Lung (tissue), 12 donors: ENCODE data around the gene BTG2. TPM values are rescaled to one million over a fixed set of nuclear protein-coding genes. Genes with fewer than 3 reads are reported as not detected.
"Not testable (repeated sequence)": the region's sequence is repeated elsewhere in the genome, so short reads cannot be mapped to it uniquely, and the experiment has no call there.

Experiments used
- ATAC-seq: fragments of 200-7000 bp; cut with Tn5 transposase; one replicate; pipeline ENCODE4 v1.9.1; 2020; ENCODE audit warnings: moderate number of reproducible peaks; ENCODE audit not compliant: insufficient read depth, low FRiP score
- DNase-seq, 3 donors: peaks; one replicate each; pipeline ENCODE4 v3.0.0-alpha.2; 2013 to 2017
- H3K27ac ChIP-seq, 2 donors: one replicate each; pipeline ENCODE4 v1.5.1; 2013; ENCODE audit warnings: mild to moderate bottlenecking in 2 of 2, moderate library complexity in 2 of 2, control low read depth in 1 of 2, inconsistent platforms in 1 of 2, low read depth in 1 of 2, low read length in 1 of 2
- H3K27me3 ChIP-seq, 3 donors: one replicate each; pipeline ENCODE4 v1.5.1; 2013; ENCODE audit warnings: low read length in 2 of 3; ENCODE audit not compliant: control insufficient read depth in 3 of 3, insufficient read depth in 3 of 3
- H3K36me3 ChIP-seq, 4 donors: one replicate each; pipeline ENCODE4 v1.5.1; 2013; ENCODE audit warnings: low read length in 4 of 4, mild to moderate bottlenecking in 1 of 4, moderate library complexity in 1 of 4; ENCODE audit not compliant: control insufficient read depth in 4 of 4, insufficient read depth in 4 of 4
- H3K4me1 ChIP-seq, 5 donors: one replicate each; pipeline ENCODE4 v1.5.1; 2013; ENCODE audit warnings: low read length in 5 of 5, mild to moderate bottlenecking in 2 of 5, moderate library complexity in 1 of 5; ENCODE audit not compliant: control insufficient read depth in 5 of 5, insufficient read depth in 5 of 5
- H3K4me3 ChIP-seq: one replicate; pipeline ENCODE4 v1.5.1; 2013; ENCODE audit warnings: mild to moderate bottlenecking, control low read depth, moderate library complexity
- H3K9ac ChIP-seq, 2 donors: one replicate each; pipeline ENCODE4 v1.5.1; 2013; ENCODE audit warnings: low read length in 2 of 2, control low read depth in 1 of 2; ENCODE audit not compliant: insufficient read depth in 1 of 2
- H3K9me3 ChIP-seq, 4 donors: one replicate each; pipeline ENCODE4 v1.5.1; 2013; ENCODE audit warnings: low read length in 3 of 4, mild to moderate bottlenecking in 1 of 4, moderate library complexity in 1 of 4; ENCODE audit not compliant: control insufficient read depth in 4 of 4, insufficient read depth in 3 of 4
- WGBS, 2 donors: extraction: QIAGEN DNeasy Blood & Tissue Kit; methylation state at CpG; one replicate each; pipeline ENCODE4 v1.1.7; 2013; 5-methylcytosine and 5-hydroxymethylcytosine counted together
- polyA plus RNA-seq, 2 donors: library from polyadenylated mRNA; stranded (reverse); fragments of 200-250 nt; gene quantifications; one replicate each; pipeline ENCODE4 v1.2.1, GENCODE V29; 2013
- total RNA-seq, 2 donors: library from RNA; depleted of rRNA in 1 of 2; stranded (reverse); fragments of >200 nt in 1 of 2; gene quantifications; one replicate each; pipeline ENCODE4 v1.2.1, GENCODE V29; 2014 to 2021
- TF ChIP-seq, protein P1 (sequence below): IDR thresholded peaks from 2 replicates; pipeline ENCODE4 v1.5.1; 2012; ENCODE audit warnings: mild to moderate bottlenecking; ENCODE audit errors: control extremely low read depth, extremely low read depth
- donor health status: control.
- donor health status: control.
- donor health status: Bipolar disorder and iron deficiency.
- donor health status: healthy.
- donor health status: DM: yes; HTN: yes; CAD: no.

BTG2 gene
- total and polyA plus RNA-seq, 4 donors = 29.1 to 118 (median 73.5) TPM

DNA sequence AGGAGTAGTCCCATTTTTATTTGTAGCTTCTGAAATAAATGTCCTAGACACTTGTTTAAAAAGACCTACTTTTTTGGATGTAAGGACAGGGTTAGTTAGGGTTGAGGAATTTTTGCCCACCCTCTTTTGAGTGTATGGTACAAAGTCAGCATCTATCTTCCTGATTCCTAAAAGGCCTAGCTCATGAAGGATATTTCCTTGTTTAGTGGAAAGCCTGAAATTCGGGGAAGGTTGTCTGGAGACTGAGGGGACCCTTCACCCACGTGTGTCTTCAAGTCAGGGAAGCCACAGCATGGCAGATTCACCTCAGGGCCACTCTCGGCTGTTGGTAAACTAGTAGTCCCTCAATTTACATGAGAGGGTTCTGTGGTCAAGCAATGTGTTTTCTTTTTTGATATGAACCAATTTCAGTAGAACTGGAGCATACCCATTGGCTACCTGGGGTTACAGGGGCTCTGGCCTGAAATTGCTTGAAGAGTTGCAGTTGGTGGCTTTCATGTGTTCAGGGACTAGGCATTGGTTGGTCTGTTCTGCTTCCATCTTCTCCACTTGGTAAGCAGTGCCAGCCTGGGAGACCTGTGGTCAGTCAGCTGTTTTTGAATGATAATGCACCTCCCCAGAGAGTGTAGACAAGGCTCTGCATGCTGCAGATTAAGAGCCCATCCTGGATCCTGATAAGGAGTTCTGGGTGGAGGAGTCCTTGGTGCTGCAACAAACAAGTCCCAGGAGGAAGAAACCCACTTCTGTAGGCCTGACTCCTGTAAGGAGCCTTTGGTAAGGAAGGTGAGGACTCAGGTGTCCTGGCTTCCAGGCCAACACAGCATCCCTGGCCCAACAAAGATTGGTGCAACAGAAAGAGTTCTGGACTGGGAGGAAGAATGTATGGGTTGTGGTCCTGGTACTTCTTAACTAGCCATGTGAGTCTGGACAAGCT, 6.3 kb downstream of the BTG2 start:
- Histone ChIP-seq H3K9me3 (no peaks in the 10 kb centered on the region), H3K27me3 (no peaks in the 10 kb centered on the region), H3K4me1 (peaks cover under 1 to 19% (median 8%) of the 10 kb centered on the region in 5 donors), H3K4me3 (no peak overlapping the region), H3K27ac (no peak overlapping the region), H3K9ac (no peak overlapping the region), H3K36me3 (peaks cover 0 to 16% (median 6%) of the 10 kb centered on the region in 4 donors)
- 83 to 87% methylated on average over 3 of the region's 3 CpGs for WGBS, 2 donors
- TF ChIP-seq, protein P1, sequence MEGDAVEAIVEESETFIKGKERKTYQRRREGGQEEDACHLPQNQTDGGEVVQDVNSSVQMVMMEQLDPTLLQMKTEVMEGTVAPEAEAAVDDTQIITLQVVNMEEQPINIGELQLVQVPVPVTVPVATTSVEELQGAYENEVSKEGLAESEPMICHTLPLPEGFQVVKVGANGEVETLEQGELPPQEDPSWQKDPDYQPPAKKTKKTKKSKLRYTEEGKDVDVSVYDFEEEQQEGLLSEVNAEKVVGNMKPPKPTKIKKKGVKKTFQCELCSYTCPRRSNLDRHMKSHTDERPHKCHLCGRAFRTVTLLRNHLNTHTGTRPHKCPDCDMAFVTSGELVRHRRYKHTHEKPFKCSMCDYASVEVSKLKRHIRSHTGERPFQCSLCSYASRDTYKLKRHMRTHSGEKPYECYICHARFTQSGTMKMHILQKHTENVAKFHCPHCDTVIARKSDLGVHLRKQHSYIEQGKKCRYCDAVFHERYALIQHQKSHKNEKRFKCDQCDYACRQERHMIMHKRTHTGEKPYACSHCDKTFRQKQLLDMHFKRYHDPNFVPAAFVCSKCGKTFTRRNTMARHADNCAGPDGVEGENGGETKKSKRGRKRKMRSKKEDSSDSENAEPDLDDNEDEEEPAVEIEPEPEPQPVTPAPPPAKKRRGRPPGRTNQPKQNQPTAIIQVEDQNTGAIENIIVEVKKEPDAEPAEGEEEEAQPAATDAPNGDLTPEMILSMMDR = no peak
- no peak for DNase-seq
- ATAC-seq = no peak

DNA sequence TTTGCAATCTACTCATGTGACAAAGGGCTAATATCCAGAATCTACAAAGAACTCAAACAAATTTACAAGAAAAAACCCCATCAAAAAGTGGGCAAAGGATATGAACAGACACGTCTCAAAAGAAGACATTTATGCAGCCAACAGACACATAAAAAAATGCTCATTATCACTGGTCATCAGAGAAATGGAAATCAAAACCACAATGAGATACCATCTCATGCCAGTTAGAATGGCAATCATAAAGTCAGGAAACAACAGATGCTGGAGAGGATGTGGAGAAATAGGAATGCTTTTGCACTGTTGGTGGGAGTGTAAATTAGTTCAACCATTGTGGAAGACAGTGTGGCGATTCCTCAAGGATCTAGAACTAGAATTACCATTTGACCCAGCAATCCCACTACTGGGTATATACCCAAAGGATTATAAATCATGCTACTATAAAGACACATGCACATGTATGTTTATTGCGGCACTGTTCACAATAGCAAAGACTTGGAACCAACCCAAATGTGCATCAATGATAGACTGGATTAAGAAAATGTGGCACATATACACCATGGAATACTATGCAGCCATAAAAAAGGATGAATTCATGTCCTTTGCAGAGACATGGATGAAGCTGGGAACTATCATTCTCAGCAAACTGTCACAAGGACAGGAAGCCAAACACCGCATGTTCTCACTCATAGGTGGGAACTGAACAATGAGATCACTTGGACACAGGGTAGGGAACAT, 8.9 kb downstream of the BTG2 start:
- not testable (repeated sequence) for H3K9ac ChIP-seq, DNase-seq, H3K27me3 ChIP-seq, H3K9me3 ChIP-seq, H3K36me3 ChIP-seq, H3K4me3 ChIP-seq, H3K27ac ChIP-seq, H3K4me1 ChIP-seq, ATAC-seq
- 59 to 75% methylated on average over 3 to 4 of the region's 4 CpGs for WGBS, 2 donors

DNA sequence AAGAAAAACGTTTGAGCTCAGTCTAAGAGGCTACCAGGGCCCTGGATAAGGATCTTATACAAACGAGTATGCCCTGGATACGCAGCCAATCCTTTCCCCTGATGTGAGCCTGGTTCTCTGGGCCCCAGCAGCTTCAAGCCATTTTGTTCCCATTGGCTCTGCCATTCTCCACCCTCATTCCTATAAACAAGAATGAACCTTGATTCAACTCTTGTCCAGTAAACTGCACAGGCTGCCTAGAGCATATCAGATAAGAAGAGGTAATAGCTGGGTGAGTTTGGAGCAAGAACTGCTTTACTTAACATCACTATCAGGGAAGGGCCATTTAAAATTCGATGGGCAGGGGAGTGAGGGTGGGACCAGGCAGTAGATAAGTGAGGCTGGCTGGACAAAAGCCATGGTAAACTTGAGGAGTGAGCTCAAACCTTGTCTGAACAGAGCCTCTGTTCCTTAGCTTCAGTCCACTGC, 11.3 kb downstream of the BTG2 start:
- Histone ChIP-seq H3K36me3 (no peaks in the 10 kb centered on the region), H3K9me3 (no peaks in the 10 kb centered on the region), H3K4me1 (peaks cover 0 to 12% (median 7%) of the 10 kb centered on the region in 5 donors), H3K27ac (peak overlapping the region in 1 of 2 donors; percentile 43), H3K27me3 (no peaks in the 10 kb centered on the region), H3K9ac (no peak overlapping the region), H3K4me3 (no peak overlapping the region)
- 29 to 59% methylated on average over 4 of the region's 4 CpGs for WGBS, 2 donors
- TF ChIP-seq, protein P1 = no peak
- no peak for ATAC-seq
- DNase-seq = peak; percentile 49 to 77 (median 71)
